Measurements from ENCODE around the gene ARHGAP10.

GRCh38 chr4:147785129-147785528 is 53.2 kb downstream of the ARHGAP10 start:
- no peak for TF ChIP-seq EP300 (IDR thresholded peaks at IDR 0.05)
- TF ChIP-seq POLR2AphosphoS5 (IDR thresholded peaks at IDR 0.05), result no peak
- TF ChIP-seq POLR2A (IDR thresholded peaks at IDR 0.05), result no peak
- no peak for TF ChIP-seq CTCF (IDR thresholded peaks at IDR 0.05)

Data from gastroesophageal sphincter (tissue), 3 donors.